A673 (cell line): ENCODE data around the gene BEST3.

Source experiments
- EZH2 ChIP-seq: fragments of 200-600 bp; sonication (generic); IDR thresholded peaks from 2 replicates; pipeline ENCODE4 v1.6.1; 2017; ENCODE audit warnings: borderline replicate concordance, low read depth, mild to moderate bottlenecking, mixed read lengths, antibody characterized with exemption, low read length; ENCODE audit not compliant: poor library complexity, severe bottlenecking
- TF ChIP-seq, protein P1 (sequence below): fragments of 300-800, 200-600 bp; sonication (generic); conservative IDR thresholded peaks from 2 replicates; pipeline ENCODE4 v1.5.1; 2017; ENCODE audit warnings: low read depth, mild to moderate bottlenecking, antibody characterized with exemption, low read length, moderate library complexity, mixed read lengths

DNA sequence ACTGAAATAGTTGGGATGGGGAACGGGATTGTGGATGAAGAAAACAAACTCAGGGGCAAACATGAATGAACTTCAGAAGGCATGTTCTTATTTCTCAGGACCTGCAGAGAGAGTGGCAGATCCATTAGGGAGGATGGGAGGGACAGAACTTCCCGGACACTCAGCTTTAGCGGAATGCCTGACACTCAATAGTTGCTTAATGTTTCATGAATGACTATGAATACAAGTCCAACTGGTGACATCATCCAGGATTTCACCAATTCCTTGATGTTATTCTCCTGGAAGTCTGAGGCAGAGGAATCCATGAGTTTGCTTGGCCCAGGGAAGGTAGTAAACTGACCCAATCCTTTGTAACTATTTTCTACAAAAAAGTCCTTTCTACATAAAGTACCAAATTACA, 50.6 kb downstream of the BEST3 start:
- TF ChIP-seq, protein P1, sequence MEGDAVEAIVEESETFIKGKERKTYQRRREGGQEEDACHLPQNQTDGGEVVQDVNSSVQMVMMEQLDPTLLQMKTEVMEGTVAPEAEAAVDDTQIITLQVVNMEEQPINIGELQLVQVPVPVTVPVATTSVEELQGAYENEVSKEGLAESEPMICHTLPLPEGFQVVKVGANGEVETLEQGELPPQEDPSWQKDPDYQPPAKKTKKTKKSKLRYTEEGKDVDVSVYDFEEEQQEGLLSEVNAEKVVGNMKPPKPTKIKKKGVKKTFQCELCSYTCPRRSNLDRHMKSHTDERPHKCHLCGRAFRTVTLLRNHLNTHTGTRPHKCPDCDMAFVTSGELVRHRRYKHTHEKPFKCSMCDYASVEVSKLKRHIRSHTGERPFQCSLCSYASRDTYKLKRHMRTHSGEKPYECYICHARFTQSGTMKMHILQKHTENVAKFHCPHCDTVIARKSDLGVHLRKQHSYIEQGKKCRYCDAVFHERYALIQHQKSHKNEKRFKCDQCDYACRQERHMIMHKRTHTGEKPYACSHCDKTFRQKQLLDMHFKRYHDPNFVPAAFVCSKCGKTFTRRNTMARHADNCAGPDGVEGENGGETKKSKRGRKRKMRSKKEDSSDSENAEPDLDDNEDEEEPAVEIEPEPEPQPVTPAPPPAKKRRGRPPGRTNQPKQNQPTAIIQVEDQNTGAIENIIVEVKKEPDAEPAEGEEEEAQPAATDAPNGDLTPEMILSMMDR: no peak
- TF ChIP-seq EZH2: no peak
